Calu3 (cell line): ENCODE results near the gene UVSSA. TPM values are rescaled to one million over a fixed set of nuclear protein-coding genes. Genes with fewer than 3 reads are reported as not detected.
"Not testable (repeated sequence)": the region's sequence is repeated elsewhere in the genome, so short reads cannot be mapped to it uniquely, and the experiment has no call there.

Experiments
- BruUV-seq: library from RNA; stranded (reverse); fragments of 400-500 nt; replicated peaks from 2 replicates; lab custom pipeline; 2021; lab: Mats Ljungman, UMichigan
- CTCF ChIA-PET: fragments of 300-600 bp; sonication (Branson Sonifier 250); formaldehyde crosslinking; loops from one replicate; lab custom pipeline; 2022; ENCODE audit warnings: antibody characterized with exemption; lab: Charles Lee
- DNase-seq: peaks from one replicate; pipeline ENCODE4 v3.0.0; 2022
- H3K27ac Mint-ChIP-seq: one replicate; pipeline ENCODE4 v1.8.0; 2022; ENCODE audit warnings: mixed read lengths; ENCODE audit not compliant: unreplicated experiment
- H3K27me3 Mint-ChIP-seq: one replicate; pipeline ENCODE4 v1.8.0; 2022; ENCODE audit warnings: mixed read lengths; ENCODE audit not compliant: unreplicated experiment
- H3K36me3 Mint-ChIP-seq: one replicate; pipeline ENCODE4 v1.8.0; 2022; ENCODE audit warnings: mild to moderate bottlenecking, moderate library complexity, mixed read lengths; ENCODE audit not compliant: insufficient read depth, unreplicated experiment
- H3K4me1 Mint-ChIP-seq: one replicate; pipeline ENCODE4 v1.8.0; 2022; ENCODE audit warnings: mild to moderate bottlenecking, low read depth, mixed read lengths; ENCODE audit not compliant: unreplicated experiment
- H3K4me3 Mint-ChIP-seq: one replicate; pipeline ENCODE4 v1.8.0; 2022; ENCODE audit warnings: mild to moderate bottlenecking, low read depth, moderate library complexity, mixed read lengths; ENCODE audit not compliant: unreplicated experiment
- H3K9me3 Mint-ChIP-seq: one replicate; pipeline ENCODE4 v1.8.0; 2022; ENCODE audit warnings: low read depth, mixed read lengths; ENCODE audit not compliant: unreplicated experiment
- CTCF ChIP-seq: fragments of 200-600 bp; IDR thresholded peaks from one replicate; pipeline ENCODE4 v1.8.0; 2022; ENCODE audit warnings: antibody characterized with exemption; ENCODE audit not compliant: unreplicated experiment
- intact Hi-C: fragments of 100-400 bp; cut with micrococcal nuclease; formaldehyde crosslinking; loops from one replicate; pipeline ENCODE4 v1.10.0; 2022; ENCODE audit not compliant: unreplicated experiment
- total RNA-seq: library from RNA; stranded (reverse); gene quantifications from 2 replicates; pipeline ENCODE4 v1.2.3, GENCODE V29; 2022

UVSSA gene
- total RNA-seq, 1 experiment from 2014 or later, result 19.9 TPM

- H3K9me3 Mint-ChIP-seq, result no peaks in the 10 kb centered on the region
- no peaks in the 10 kb centered on the region for H3K27me3 Mint-ChIP-seq
- H3K27ac Mint-ChIP-seq, result no peak overlapping the region
- no peak for DNase-seq
- H3K4me1 Mint-ChIP-seq, result no peaks in the 10 kb centered on the region
- BruUV-seq, result no TSS peak
- no peak for TF ChIP-seq CTCF
- CTCF ChIA-PET, result interaction anchor here (0.6 kb wide), 1 partner anchor 236 kb away, joined by 4 read pairs; no protein-coding TSS in a partner anchor
- intact Hi-C loops, result no loop called here
- H3K4me3 Mint-ChIP-seq, result no peak overlapping the region
- H3K36me3 Mint-ChIP-seq, result no peaks in the 10 kb centered on the region
Measured at GRCh38 chr4:1369091-1369450, 22.1 kb downstream of the UVSSA start.

GRCh38 chr4:1369479-1370079 is 22.6 kb downstream of the UVSSA start:
- CTCF ChIA-PET, result no interaction called here
- Mint-ChIP-seq H3K4me3 (no peak overlapping the region), H3K27ac (no peak overlapping the region), H3K4me1 (no peaks in the 10 kb centered on the region), H3K9me3 (no peaks in the 10 kb centered on the region), H3K27me3 (no peaks in the 10 kb centered on the region), H3K36me3 (no peaks in the 10 kb centered on the region)
- no peak for DNase-seq
- intact Hi-C loops, result no loop called here
- no peak for TF ChIP-seq CTCF
- BruUV-seq, result no TSS peak

DNA sequence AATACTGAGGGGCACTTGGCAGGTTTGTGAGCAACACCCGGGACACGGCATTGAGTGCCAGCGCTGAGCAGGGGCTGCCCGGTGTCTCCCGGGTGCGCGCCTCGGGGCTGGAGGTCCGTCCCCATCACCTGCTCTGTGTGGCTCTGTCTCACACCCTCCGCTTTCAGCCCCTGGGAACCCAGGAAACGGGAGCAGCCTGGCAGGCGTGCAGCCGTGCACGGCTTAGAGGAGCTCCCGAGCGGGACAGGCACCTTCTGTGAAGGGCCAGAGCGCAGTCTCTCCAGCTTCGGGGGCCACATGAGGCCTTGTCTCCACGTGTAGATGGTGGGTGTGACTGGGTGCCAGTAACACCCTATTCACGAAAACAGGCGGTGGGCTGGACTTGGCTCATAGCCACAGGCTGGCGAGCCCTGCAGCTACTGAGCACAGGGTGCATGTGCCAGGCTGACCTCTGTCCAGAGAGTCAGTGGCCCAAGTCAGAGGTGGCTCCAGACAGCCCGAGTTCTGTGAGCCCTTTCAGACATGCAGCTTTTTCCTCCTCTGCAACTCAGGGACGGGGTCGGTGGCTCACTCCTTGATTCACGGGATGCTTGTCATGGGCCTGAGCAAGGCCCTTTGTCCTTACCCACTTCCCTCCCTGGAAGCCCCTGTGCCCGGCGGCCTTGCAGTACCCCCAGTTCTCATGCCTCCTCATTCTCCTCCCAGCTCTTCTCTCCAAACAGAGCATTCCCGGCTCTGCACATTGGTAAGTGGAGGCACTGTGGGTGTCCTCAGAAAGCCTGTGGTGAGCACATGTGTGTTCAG is 23.5 kb downstream of the UVSSA start:
- Mint-ChIP-seq H3K27me3 (no peaks in the 10 kb centered on the region), H3K4me1 (no peaks in the 10 kb centered on the region), H3K36me3 (no peaks in the 10 kb centered on the region), H3K27ac (no peak overlapping the region), H3K9me3 (no peaks in the 10 kb centered on the region), H3K4me3 (no peak overlapping the region)
- DNase-seq, result no peak
- no TSS peak for BruUV-seq
- CTCF ChIA-PET, result no interaction called here
- intact Hi-C loops, result no loop called here
- TF ChIP-seq CTCF, result no peak

- no peak for DNase-seq
- H3K36me3 Mint-ChIP-seq, result no peaks in the 10 kb centered on the region
- H3K9me3 Mint-ChIP-seq, result no peaks in the 10 kb centered on the region
- no peak overlapping the region for H3K27ac Mint-ChIP-seq
- CTCF ChIA-PET, result no interaction called here
- BruUV-seq, result no TSS peak
- H3K4me3 Mint-ChIP-seq, result no peak overlapping the region
- no peak for TF ChIP-seq CTCF
- no peaks in the 10 kb centered on the region for H3K4me1 Mint-ChIP-seq
- H3K27me3 Mint-ChIP-seq, result no peaks in the 10 kb centered on the region
- intact Hi-C loops, result no loop called here
Measured at GRCh38 chr4:1371176-1372165, 24.5 kb downstream of the UVSSA start.

GRCh38 chr4:1372576-1372975 is 25.6 kb downstream of the UVSSA start:
- intact Hi-C loops, CTCF ChIA-PET, DNase-seq, H3K4me1 Mint-ChIP-seq, H3K36me3 Mint-ChIP-seq, BruUV-seq, H3K27ac Mint-ChIP-seq, H3K9me3 Mint-ChIP-seq, H3K27me3 Mint-ChIP-seq, H3K4me3 Mint-ChIP-seq: not testable (repeated sequence)
